C4-2B (cell line): ENCODE results near the gene EHBP1.

ENCODE experiments used
- CTCF ChIP-seq: fragments of 450-650 bp; conservative IDR thresholded peaks from 2 replicates; pipeline ENCODE4 v1.5.1; 2017; ENCODE audit warnings: mild to moderate bottlenecking
- ZFX ChIP-seq: fragments of 450-650 bp; IDR thresholded peaks from 2 replicates; pipeline ENCODE4 v1.6.1; 2017

GRCh38 chr2:63058921-63059792, 353.6 kb downstream of the EHBP1 start:
- TF ChIP-seq CTCF (no peak), ZFX (no peak)
